KG1 (cell line): ENCODE data around the gene CCNI2.

ENCODE experiments used
- DNase-seq: peaks from one replicate; lab custom pipeline; 2025; lab: John Stamatoyannopoulos, UW

Gene CCNI2

GRCh38 chr5:132765311-132766019 is 18.2 kb downstream of the CCNI2 start:
- DNase-seq: no peak

DNA sequence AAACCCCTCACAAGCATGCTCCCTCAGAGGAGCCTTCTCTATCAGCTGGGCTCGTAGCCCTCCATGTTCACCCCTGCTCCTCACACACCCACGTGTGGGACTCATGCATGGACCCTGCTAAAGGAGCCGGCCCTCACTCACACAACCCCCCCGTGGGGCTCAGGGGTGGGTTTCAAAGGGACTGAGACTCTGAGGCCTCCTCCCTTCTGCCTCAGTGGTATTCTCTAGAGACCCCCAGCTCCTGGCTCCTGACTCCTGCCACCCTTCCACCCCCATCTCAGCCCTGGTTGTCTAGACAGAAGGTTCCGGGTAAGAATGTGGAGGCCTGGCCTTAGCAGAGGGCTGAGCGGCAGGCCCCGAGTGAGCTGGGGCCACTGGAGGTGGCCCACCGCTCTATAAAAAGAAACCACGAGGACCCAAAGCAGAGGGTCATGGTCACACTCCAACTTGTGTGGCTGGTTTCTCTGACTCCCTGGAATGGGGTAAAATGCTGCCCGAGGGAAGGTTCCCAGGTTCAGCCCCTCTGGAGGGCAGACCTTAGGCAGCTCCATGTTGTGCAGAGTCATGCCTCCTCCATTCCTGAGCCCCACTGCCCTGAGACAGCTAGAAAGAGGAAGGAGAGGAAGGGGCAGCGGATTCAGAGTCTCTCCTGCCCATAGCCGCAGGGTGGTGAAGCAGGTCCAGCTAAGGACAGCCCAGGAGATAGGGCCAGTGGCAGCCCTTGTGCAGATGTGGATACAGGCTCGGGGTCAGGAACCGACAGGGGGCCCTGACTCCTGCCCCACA is 19.0 kb downstream of the CCNI2 start:
- no peak for DNase-seq

GRCh38 chr5:132766806-132767055 is 19.5 kb downstream of the CCNI2 start:
- no peak for DNase-seq

DNA sequence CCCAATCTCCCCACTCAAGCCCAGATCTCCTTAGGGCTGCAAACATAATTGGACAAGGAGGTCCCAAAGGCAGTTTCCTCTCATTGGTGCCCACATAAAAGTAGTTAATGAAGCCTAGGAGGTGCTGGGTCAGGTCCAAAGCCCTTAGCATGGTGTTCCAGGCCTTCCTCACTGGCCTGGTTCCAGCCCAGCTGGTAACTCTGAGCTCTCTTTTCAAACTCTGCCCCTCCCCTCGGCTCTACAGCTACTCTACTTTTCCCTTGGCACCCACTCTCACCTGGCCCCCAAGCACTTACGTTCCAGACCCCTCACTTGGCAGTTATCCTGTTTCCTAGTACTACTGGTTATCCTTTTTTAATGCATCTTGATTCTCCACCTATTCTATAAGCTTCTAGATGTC is 19.9 kb downstream of the CCNI2 start:
- DNase-seq: no peak

DNA sequence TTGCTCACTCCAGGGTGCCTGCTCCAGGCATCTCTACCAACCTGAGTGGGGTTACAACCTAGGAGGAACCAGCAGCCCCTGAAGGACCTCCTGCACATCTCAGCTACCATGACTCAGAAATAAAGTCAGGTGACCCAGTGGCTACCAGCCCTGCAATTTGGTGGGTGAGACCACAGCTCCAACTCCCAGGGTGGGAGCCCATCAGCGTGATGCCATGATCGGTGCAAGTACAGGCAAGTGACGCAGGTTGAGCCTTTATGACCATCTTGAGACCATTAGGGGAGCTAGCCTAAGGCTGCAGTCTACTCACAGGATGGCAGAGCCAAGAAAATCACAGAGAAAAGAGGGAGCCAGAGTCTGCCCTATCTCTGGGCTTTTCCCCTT is 21.3 kb downstream of the CCNI2 start:
- DNase-seq: no peak

GRCh38 chr5:132770476-132771159 is 23.4 kb downstream of the CCNI2 start:
- no peak for DNase-seq

GRCh38 chr5:132771503-132771998 is 24.3 kb downstream of the CCNI2 start:
- DNase-seq: no peak

- no peak for DNase-seq
Observed at GRCh38 chr5:132772291-132773070, 25.3 kb downstream of the CCNI2 start.

DNA sequence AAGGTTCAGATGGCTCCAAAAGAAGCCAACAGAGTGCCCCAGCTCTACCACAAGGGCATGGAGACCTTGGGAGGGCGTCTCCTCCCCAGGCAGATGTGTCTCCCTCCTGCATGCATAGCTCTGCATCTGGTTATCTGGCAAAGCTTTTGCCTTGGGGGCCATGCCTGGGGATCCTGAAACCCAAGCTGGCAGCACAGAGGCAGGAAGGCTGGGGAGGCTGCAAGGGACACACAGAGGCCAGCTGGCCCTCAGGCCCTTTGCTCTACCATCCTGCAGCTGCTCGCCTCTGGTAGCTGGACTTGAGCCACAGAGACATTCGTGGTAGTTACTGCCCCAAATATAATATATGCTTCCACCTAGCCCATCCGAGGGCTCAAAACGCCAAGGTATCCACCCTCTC is 25.9 kb downstream of the CCNI2 start:
- no peak for DNase-seq

GRCh38 chr5:132773601-132774355 is 26.6 kb downstream of the CCNI2 start:
- DNase-seq: no peak

GRCh38 chr5:132774406-132774805 is 27.2 kb downstream of the CCNI2 start:
- DNase-seq: no peak

GRCh38 chr5:132774896-132775295 is 27.7 kb downstream of the CCNI2 start:
- DNase-seq: no peak

DNA sequence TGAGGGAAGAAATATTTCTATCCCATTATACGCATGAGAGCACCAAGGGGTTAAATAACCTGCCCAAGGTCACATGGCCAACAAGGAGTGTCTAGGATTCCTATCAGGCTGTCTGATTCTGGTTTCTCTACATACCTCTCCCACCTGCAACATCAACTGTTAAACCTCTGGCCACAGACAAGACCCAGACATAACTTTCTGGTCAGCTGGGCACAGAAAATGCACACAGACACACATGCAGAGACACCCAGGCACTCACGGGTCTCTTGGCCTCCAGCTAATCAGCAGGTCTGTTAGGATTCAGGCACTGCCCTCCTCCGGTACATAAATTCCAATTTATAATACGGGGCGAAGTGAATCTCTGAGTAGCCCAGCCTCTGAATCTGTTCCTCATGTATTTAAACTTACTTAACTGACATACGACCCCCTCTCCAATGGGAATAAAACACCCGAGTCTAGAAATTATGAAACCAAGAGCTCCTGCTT is 28.3 kb downstream of the CCNI2 start:
- no peak for DNase-seq

DNA sequence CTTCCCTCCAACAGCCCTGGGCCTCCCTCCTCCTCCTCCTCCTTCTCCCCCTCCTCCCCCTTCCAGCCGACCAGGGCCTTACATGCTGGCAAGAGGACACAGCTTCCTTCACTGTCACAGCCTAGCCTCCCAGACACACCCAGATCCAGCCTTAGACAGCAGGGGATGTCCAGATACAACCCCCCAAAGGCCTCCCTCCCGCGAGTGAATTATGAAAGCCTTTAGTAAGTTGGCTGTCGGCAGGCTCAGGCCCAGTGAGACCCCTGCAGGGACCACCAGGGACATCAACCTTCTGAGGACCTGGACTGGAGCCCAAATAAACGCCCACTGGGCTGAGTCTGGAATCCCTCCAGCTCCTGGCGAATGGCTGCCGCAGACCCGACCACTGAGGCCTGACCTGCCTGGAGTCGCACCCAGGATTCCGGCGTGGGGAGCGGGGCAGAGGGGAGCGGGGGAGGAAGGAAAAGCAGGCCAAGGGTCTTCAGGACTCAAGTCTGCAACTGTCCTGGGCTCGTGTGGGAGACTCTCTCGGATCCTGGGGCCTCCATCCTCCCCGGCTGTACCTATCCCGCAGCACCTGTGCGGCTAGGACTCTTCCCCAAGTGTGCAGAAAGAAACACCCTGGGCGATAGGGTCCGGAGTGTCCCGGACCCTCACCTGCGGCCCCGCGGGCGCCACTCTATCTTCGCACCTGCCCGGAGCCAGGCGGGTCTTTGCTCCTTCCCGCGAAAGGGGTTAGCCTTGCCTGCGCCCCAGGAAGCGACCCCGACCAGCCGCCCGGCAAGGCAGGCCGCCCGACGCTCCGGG is 29.1 kb downstream of the CCNI2 start:
- no peak for DNase-seq

DNA sequence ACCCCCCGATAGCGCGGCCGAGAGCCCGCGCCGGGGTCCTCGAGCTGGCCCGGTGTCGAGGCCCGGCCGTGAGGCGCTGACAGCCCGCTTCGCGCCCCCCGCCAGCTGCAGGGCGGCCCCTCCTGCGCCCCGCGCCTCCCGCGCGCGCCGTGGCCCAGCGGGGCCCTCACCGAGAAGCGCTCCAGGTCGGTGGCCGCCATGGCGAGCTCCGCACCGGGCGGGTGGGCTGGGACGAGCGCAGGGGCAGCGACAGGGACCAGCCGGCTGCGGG is 29.6 kb downstream of the CCNI2 start:
- DNase-seq: no peak

GRCh38 chr5:132777209-132778069 is 30.2 kb downstream of the CCNI2 start, which contains the start of gene SEPTIN8:
TSS of gene SEPTIN8 (minus strand) at chr5:132777239. CDS start at chr5:132777137, 102 bp downstream.
- no peak for DNase-seq

DNA sequence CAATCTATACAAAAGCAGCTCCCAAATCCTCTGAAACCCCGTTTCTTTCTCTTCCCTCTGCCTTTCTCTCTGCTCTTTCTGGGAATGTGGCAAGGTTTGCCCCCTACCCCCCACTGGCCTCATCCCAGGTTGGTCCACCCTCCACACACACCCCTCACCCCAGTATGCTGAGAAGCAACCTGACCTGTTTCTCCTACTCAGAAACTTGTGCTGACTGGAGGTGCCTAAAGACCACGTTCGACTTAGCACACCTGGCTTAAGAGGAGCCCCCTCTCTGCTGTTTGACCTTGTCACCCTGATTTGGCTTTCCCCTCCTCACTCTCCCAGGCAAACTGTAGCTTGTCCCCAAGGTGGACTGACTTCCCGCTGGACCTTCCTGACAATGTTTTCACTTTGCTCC is 30.9 kb downstream of the CCNI2 start:
- DNase-seq: no peak

GRCh38 chr5:132778856-132779255 is 31.6 kb downstream of the CCNI2 start:
- no peak for DNase-seq

DNA sequence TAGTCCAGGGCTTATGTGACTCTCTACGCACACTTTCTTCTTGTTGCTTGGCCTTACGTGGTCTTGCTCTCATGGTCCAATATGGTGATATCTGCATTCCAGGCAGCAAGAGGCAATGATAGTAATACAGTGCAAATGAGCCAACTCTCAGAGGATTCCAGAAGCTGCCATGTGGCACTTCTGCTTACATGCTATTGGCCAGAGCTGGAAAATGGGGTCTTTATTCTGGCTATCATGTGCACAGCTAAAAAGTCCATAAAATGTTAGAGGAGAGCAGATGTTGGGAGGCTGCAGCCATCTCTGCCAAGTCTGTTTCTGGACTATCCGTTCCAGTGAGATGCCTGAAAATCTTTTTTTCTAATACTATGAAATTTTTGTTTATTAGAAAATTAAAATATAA is 32.7 kb downstream of the CCNI2 start:
- no peak for DNase-seq

GRCh38 chr5:132780577-132780976 is 33.4 kb downstream of the CCNI2 start:
- DNase-seq: no peak
